Lung (tissue), 12 donors: ENCODE results near the gene GPATCH3. TPM values are rescaled to one million over a fixed set of nuclear protein-coding genes. Genes with fewer than 3 reads are reported as not detected.

ENCODE experiments used
- ATAC-seq: fragments of 200-7000 bp; cut with Tn5 transposase; one replicate; pipeline ENCODE4 v1.9.1; 2020; ENCODE audit warnings: moderate number of reproducible peaks; ENCODE audit not compliant: insufficient read depth, low FRiP score
- DNase-seq, 3 donors: peaks; one replicate each; pipeline ENCODE4 v3.0.0-alpha.2; 2013 to 2017
- H3K27ac ChIP-seq, 2 donors: one replicate each; pipeline ENCODE4 v1.5.1; 2013; ENCODE audit warnings: mild to moderate bottlenecking in 2 of 2, moderate library complexity in 2 of 2, control low read depth in 1 of 2, inconsistent platforms in 1 of 2, low read depth in 1 of 2, low read length in 1 of 2
- H3K27me3 ChIP-seq, 3 donors: one replicate each; pipeline ENCODE4 v1.5.1; 2013; ENCODE audit warnings: low read length in 2 of 3; ENCODE audit not compliant: control insufficient read depth in 3 of 3, insufficient read depth in 3 of 3
- H3K36me3 ChIP-seq, 4 donors: one replicate each; pipeline ENCODE4 v1.5.1; 2013; ENCODE audit warnings: low read length in 4 of 4, mild to moderate bottlenecking in 1 of 4, moderate library complexity in 1 of 4; ENCODE audit not compliant: control insufficient read depth in 4 of 4, insufficient read depth in 4 of 4
- H3K4me1 ChIP-seq, 5 donors: one replicate each; pipeline ENCODE4 v1.5.1; 2013; ENCODE audit warnings: low read length in 5 of 5, mild to moderate bottlenecking in 2 of 5, moderate library complexity in 1 of 5; ENCODE audit not compliant: control insufficient read depth in 5 of 5, insufficient read depth in 5 of 5
- H3K4me3 ChIP-seq: one replicate; pipeline ENCODE4 v1.5.1; 2013; ENCODE audit warnings: mild to moderate bottlenecking, control low read depth, moderate library complexity
- H3K9ac ChIP-seq, 2 donors: one replicate each; pipeline ENCODE4 v1.5.1; 2013; ENCODE audit warnings: low read length in 2 of 2, control low read depth in 1 of 2; ENCODE audit not compliant: insufficient read depth in 1 of 2
- H3K9me3 ChIP-seq, 4 donors: one replicate each; pipeline ENCODE4 v1.5.1; 2013; ENCODE audit warnings: low read length in 3 of 4, mild to moderate bottlenecking in 1 of 4, moderate library complexity in 1 of 4; ENCODE audit not compliant: control insufficient read depth in 4 of 4, insufficient read depth in 3 of 4
- CTCF ChIP-seq: IDR thresholded peaks from 2 replicates; pipeline ENCODE4 v1.5.1; 2012; ENCODE audit warnings: mild to moderate bottlenecking; ENCODE audit errors: control extremely low read depth, extremely low read depth
- WGBS, 2 donors: extraction: QIAGEN DNeasy Blood & Tissue Kit; methylation state at CpG; one replicate each; pipeline ENCODE4 v1.1.7; 2013; 5-methylcytosine and 5-hydroxymethylcytosine counted together
- polyA plus RNA-seq, 2 donors: library from polyadenylated mRNA; stranded (reverse); fragments of 200-250 nt; gene quantifications; one replicate each; pipeline ENCODE4 v1.2.1, GENCODE V29; 2013
- total RNA-seq, 2 donors: library from RNA; depleted of rRNA in 1 of 2; stranded (reverse); fragments of >200 nt in 1 of 2; gene quantifications; one replicate each; pipeline ENCODE4 v1.2.1, GENCODE V29; 2014 to 2021
- donor health status: control.
- donor health status: control.
- donor health status: Bipolar disorder and iron deficiency.
- donor health status: healthy.
- donor health status: DM: yes; HTN: yes; CAD: no.

Gene GPATCH3
- total and polyA plus RNA-seq, 4 donors = 10.4 to 17.5 (median 14.1) TPM

- peaks cover 0 to 11% (median 0%) of the 10 kb centered on the region in 5 donors for H3K4me1 ChIP-seq
- DNase-seq (no peak), ATAC-seq (no peak)
- peaks cover 16 to 71% (median 31%) of the 10 kb centered on the region in 4 donors for H3K36me3 ChIP-seq
- TF ChIP-seq CTCF = no peak
- WGBS, 2 donors = 82 to 88% methylated on average over 9 of the region's 9 CpGs
- no peaks in the 10 kb centered on the region for H3K9me3 ChIP-seq
- H3K9ac ChIP-seq = no peak overlapping the region
- no peak overlapping the region for H3K27ac ChIP-seq
- no peak overlapping the region for H3K4me3 ChIP-seq
- H3K27me3 ChIP-seq = no peaks in the 10 kb centered on the region
These were observed 47.6 kb downstream of the GPATCH3 start for GRCh38 chr1:26852701-26853100.

GRCh38 chr1:26851106-26851684 lies 49.1 kb downstream of the GPATCH3 start:
- no peak for DNase-seq

GRCh38 chr1:26848941-26849774 lies 51.1 kb downstream of the GPATCH3 start:
- H3K9ac ChIP-seq = peak overlapping the region in 1 of 2 donors; percentile 19
- ATAC-seq = peak; percentile 68
- no peak overlapping the region for H3K4me3 ChIP-seq
- peak overlapping the region in 1 of 2 donors; percentile 0 for H3K27ac ChIP-seq
- H3K4me1 ChIP-seq = peaks cover 0 to 11% (median 0%) of the 10 kb centered on the region in 5 donors
- peak; percentile 82 to 86 (median 84) for DNase-seq
- H3K36me3 ChIP-seq = peaks cover 20 to 50% (median 31%) of the 10 kb centered on the region in 4 donors
- no peaks in the 10 kb centered on the region for H3K27me3 ChIP-seq
- 70 to 88% methylated on average over 10 of the region's 10 CpGs for WGBS, 2 donors
- no peak for TF ChIP-seq CTCF
- H3K9me3 ChIP-seq = no peaks in the 10 kb centered on the region

More at GRCh38 chr1:26851106-26851684, 49.1 kb downstream of the GPATCH3 start:
- H3K27ac ChIP-seq = no peak overlapping the region
- H3K9ac ChIP-seq = no peak overlapping the region
- 91 to 94% methylated on average over 12 of the region's 12 CpGs for WGBS, 2 donors
- TF ChIP-seq CTCF = no peak
- no peak for ATAC-seq
- peaks cover 20 to 66% (median 31%) of the 10 kb centered on the region in 4 donors for H3K36me3 ChIP-seq
- no peak overlapping the region for H3K4me3 ChIP-seq
- H3K4me1 ChIP-seq = peaks cover 0 to 11% (median 0%) of the 10 kb centered on the region in 5 donors
- no peaks in the 10 kb centered on the region for H3K9me3 ChIP-seq
- no peaks in the 10 kb centered on the region for H3K27me3 ChIP-seq
